ENCODE results near the gene ZNF292.

DNA sequence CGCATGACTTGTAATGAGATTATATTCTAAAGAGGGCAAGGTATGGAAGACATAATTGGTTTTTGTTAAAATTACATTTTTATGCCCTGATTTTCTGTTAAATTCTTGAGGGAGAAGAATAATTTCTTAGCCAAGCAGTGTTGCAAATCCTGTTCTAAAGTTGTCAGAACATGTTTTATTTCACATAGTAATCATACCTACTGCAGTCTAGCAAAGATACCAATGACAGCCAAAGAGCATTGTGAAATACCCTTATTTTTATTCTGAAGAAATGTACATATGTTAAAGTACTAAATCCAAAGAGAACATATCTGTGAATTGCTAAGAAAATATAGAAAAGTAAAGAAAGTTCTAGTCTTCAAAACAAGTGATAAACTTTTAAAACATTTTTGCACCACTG, 127.4 kb downstream of the ZNF292 start:
- TF ChIP-seq, protein P1, sequence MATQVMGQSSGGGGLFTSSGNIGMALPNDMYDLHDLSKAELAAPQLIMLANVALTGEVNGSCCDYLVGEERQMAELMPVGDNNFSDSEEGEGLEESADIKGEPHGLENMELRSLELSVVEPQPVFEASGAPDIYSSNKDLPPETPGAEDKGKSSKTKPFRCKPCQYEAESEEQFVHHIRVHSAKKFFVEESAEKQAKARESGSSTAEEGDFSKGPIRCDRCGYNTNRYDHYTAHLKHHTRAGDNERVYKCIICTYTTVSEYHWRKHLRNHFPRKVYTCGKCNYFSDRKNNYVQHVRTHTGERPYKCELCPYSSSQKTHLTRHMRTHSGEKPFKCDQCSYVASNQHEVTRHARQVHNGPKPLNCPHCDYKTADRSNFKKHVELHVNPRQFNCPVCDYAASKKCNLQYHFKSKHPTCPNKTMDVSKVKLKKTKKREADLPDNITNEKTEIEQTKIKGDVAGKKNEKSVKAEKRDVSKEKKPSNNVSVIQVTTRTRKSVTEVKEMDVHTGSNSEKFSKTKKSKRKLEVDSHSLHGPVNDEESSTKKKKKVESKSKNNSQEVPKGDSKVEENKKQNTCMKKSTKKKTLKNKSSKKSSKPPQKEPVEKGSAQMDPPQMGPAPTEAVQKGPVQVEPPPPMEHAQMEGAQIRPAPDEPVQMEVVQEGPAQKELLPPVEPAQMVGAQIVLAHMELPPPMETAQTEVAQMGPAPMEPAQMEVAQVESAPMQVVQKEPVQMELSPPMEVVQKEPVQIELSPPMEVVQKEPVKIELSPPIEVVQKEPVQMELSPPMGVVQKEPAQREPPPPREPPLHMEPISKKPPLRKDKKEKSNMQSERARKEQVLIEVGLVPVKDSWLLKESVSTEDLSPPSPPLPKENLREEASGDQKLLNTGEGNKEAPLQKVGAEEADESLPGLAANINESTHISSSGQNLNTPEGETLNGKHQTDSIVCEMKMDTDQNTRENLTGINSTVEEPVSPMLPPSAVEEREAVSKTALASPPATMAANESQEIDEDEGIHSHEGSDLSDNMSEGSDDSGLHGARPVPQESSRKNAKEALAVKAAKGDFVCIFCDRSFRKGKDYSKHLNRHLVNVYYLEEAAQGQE (IDR thresholded peaks at IDR 0.05; ENCODE audit: insufficient read depth in 1 of 2, low read depth in 2 of 2, low read length in 2 of 2), result no peak
- TF ChIP-seq TAF1 (IDR thresholded peaks at IDR 0.05; ENCODE audit: borderline replicate concordance, insufficient read depth, low read length), result no peak
- no peak for TF ChIP-seq POLR2AphosphoS5 (IDR thresholded peaks at IDR 0.05; ENCODE audit: low read depth, low read length)
- no peak for TF ChIP-seq SIN3A (IDR thresholded peaks at IDR 0.05; ENCODE audit: borderline replicate concordance, insufficient read depth, low read length)
- TF ChIP-seq FOXP2 (optimal IDR thresholded peaks at IDR 0.05; ENCODE audit: borderline replicate concordance, extremely low read depth, extremely low read length, insufficient read depth), result no peak
